Activated naive CD4-positive, alpha-beta T cell treated with anti-CD3 and anti-CD28 coated beads, Interleukin-2, amount 10 ng/mL, durations not matched to agents 7 days and 5 days (primary cell): ENCODE data around the gene PLEKHF1.
A peak's percentile ranks its signal among the peaks of the same experiment; 100 is the strongest.

Source experiments
- CTCF ChIA-PET: fragments of 350-600 bp; sonication (Branson Sonifier 250); formaldehyde crosslinking; loops from one replicate; lab custom pipeline; 2021; ENCODE audit warnings: antibody characterized with exemption; lab: Charles Lee
- DNase-seq: peaks from one replicate; pipeline ENCODE4 v3.0.0-alpha.2; 2020
- H3K27ac Mint-ChIP-seq: one replicate; pipeline ENCODE4 v1.8.0; 2021; ENCODE audit warnings: mild to moderate bottlenecking, moderate library complexity, mixed read lengths
- H3K27me3 Mint-ChIP-seq: one replicate; pipeline ENCODE4 v1.8.0; 2021; ENCODE audit warnings: mild to moderate bottlenecking, mixed read lengths
- H3K36me3 Mint-ChIP-seq: one replicate; pipeline ENCODE4 v1.8.0; 2021; ENCODE audit warnings: mixed read lengths
- H3K4me1 Mint-ChIP-seq: one replicate; pipeline ENCODE4 v1.8.0; 2021; ENCODE audit warnings: mixed read lengths
- H3K4me3 Mint-ChIP-seq: one replicate; pipeline ENCODE4 v1.8.0; 2021; ENCODE audit warnings: mild to moderate bottlenecking, moderate library complexity, mixed read lengths
- H3K9me3 Mint-ChIP-seq: one replicate; pipeline ENCODE4 v1.8.0; 2021; ENCODE audit warnings: mixed read lengths

PLEKHF1 gene

GRCh38 chr19:29712744-29713516 lies 47.7 kb downstream of the PLEKHF1 start:
- H3K9me3 Mint-ChIP-seq = no peaks in the 10 kb centered on the region
- peak overlapping the region; percentile 97 for H3K27ac Mint-ChIP-seq
- H3K36me3 Mint-ChIP-seq = peaks cover 36% of the 10 kb centered on the region
- H3K4me1 Mint-ChIP-seq = peaks cover 72% of the 10 kb centered on the region
- peak; percentile 34 for DNase-seq
- peak overlapping the region; percentile 77 for H3K4me3 Mint-ChIP-seq
- CTCF ChIA-PET = interaction anchor here (0.6 to 10.0 kb wide), 8 partner anchors 15 to 179 kb away, joined by 3 to 147 read pairs (median 6); partner anchors contain the start of genes PLEKHF1 and POP4
- H3K27me3 Mint-ChIP-seq = peaks cover 4% of the 10 kb centered on the region

- CTCF ChIA-PET = interaction anchor here (1.8 to 10.0 kb wide), 4 partner anchors 16 to 105 kb away, joined by 7 to 147 read pairs (median 95); partner anchors contain the start of genes PLEKHF1 and POP4
- peaks cover 62% of the 10 kb centered on the region for H3K4me1 Mint-ChIP-seq
- peak overlapping the region; percentile 77 for H3K4me3 Mint-ChIP-seq
- peak overlapping the region; percentile 97 for H3K27ac Mint-ChIP-seq
- H3K27me3 Mint-ChIP-seq = peaks cover 4% of the 10 kb centered on the region
- H3K9me3 Mint-ChIP-seq = no peaks in the 10 kb centered on the region
- peaks cover 27% of the 10 kb centered on the region for H3K36me3 Mint-ChIP-seq
- peak; percentile 75 for DNase-seq
Observed at GRCh38 chr19:29714371-29714952, 49.2 kb downstream of the PLEKHF1 start.

GRCh38 chr19:29714953-29715700 lies 49.9 kb downstream of the PLEKHF1 start, which contains the start of gene C19orf12:
TSS of gene C19orf12 (minus strand) at chr19:29715261. CDS start at chr19:29708413, 6,848 bp downstream.
- H3K4me3 Mint-ChIP-seq = peak within 1 kb of the TSS; percentile 88
- H3K9me3 Mint-ChIP-seq = no peaks in the 10 kb centered on the region
- DNase-seq = peak; percentile 68
- peak within 1 kb of the TSS; percentile 97 for H3K27ac Mint-ChIP-seq
- CTCF ChIA-PET = interaction anchor here (1.0 to 10.0 kb wide), 7 partner anchors 11 to 247 kb away, joined by 3 to 147 read pairs (median 8); partner anchors contain the start of genes PLEKHF1 and POP4
- peaks cover 57% of the 10 kb centered on the region for H3K4me1 Mint-ChIP-seq
- H3K36me3 Mint-ChIP-seq = peaks cover 22% of the 10 kb centered on the region
- peaks cover 4% of the 10 kb centered on the region for H3K27me3 Mint-ChIP-seq

GRCh38 chr19:29715701-29716581 lies 50.7 kb downstream of the PLEKHF1 start:
- H3K4me1 Mint-ChIP-seq = peaks cover 49% of the 10 kb centered on the region
- H3K27me3 Mint-ChIP-seq = peaks cover 6% of the 10 kb centered on the region
- DNase-seq = no peak
- H3K9me3 Mint-ChIP-seq = no peaks in the 10 kb centered on the region
- CTCF ChIA-PET = interaction anchor here (0.6 to 10.0 kb wide), 29 partner anchors 9 to 248 kb away, joined by 3 to 147 read pairs (median 5); partner anchors contain the start of genes PLEKHF1 and POP4
- H3K36me3 Mint-ChIP-seq = peaks cover 17% of the 10 kb centered on the region
- peak overlapping the region; percentile 96 for H3K27ac Mint-ChIP-seq
- peak overlapping the region; percentile 88 for H3K4me3 Mint-ChIP-seq

GRCh38 chr19:29717051-29717450 lies 51.8 kb downstream of the PLEKHF1 start:
- Mint-ChIP-seq H3K4me1 (peaks cover 37% of the 10 kb centered on the region), H3K27me3 (peaks cover 9% of the 10 kb centered on the region), H3K9me3 (no peaks in the 10 kb centered on the region), H3K36me3 (peaks cover 15% of the 10 kb centered on the region), H3K4me3 (no peak overlapping the region), H3K27ac (peak overlapping the region; percentile 96)
- CTCF ChIA-PET = interaction anchor here (0.7 to 10.0 kb wide), 20 partner anchors 9 to 224 kb away, joined by 3 to 147 read pairs (median 6); partner anchors contain the start of genes PLEKHF1 and POP4
- no peak for DNase-seq

- peak; percentile 41 for DNase-seq
- CTCF ChIA-PET = interaction anchor here (0.9 kb wide), 1 partner anchor 8 kb away, joined by 3 read pairs; no protein-coding TSS in a partner anchor
- no peaks in the 10 kb centered on the region for H3K36me3 Mint-ChIP-seq
- H3K9me3 Mint-ChIP-seq = no peaks in the 10 kb centered on the region
- no peak overlapping the region for H3K27ac Mint-ChIP-seq
- peak overlapping the region; percentile 37 for H3K4me3 Mint-ChIP-seq
- peaks cover 50% of the 10 kb centered on the region for H3K27me3 Mint-ChIP-seq
- H3K4me1 Mint-ChIP-seq = peaks cover 14% of the 10 kb centered on the region
Observed at GRCh38 chr19:29724102-29724641, 58.9 kb downstream of the PLEKHF1 start.

GRCh38 chr19:29724746-29725145 lies 59.5 kb downstream of the PLEKHF1 start:
- Mint-ChIP-seq H3K27me3 (peaks cover 50% of the 10 kb centered on the region), H3K27ac (no peak overlapping the region), H3K36me3 (no peaks in the 10 kb centered on the region), H3K4me1 (peaks cover 14% of the 10 kb centered on the region), H3K9me3 (no peaks in the 10 kb centered on the region), H3K4me3 (no peak overlapping the region)
- CTCF ChIA-PET = interaction anchor here (0.9 to 7.4 kb wide), 2 partner anchors 9 to 149 kb away, joined by 3 to 71 read pairs; no protein-coding TSS in a partner anchor
- no peak for DNase-seq
